Measurements from ENCODE around the gene TOMM40. TPM values are rescaled to one million over a fixed set of nuclear protein-coding genes. Genes with fewer than 3 reads are reported as not detected.

The TOMM40 gene
- total and polyA plus RNA-seq, 8 donors, result 12.8 to 28.8 (median 17.8) TPM

DNA sequence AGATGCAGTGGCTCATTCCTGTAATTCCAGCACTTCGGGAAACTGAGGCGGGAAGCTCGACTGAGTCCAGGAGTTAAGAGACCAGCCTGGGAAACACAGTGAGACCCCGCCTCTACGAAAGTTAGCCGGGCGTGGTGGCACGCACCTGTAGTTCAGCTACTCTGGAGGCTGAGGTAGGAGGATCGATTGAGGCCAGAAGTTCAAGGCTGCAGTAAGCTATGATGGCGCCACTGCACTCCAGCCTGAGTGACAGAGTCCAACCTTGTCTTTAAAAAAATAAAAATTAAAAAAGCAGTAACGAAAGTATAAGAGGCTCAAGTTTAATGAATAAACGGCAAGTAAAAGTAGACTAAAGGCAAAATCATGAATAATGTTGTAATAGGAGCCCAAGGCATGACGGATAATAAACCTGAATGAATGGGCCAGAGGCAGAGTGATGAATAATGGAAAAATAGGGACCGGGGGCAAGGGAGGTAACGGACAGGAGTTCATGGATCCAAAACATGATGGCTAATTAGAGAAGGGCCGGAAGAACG is 1.2 kb upstream of the TOMM40 start:
- intact Hi-C loops (cut with DNase I), result no loop called here
- 31 to 38% methylated on average over 17 of the region's 17 CpGs for WGBS, 2 donors
- H3K4me1 ChIP-seq, result peaks cover 6 to 14% (median 10%) of the 10 kb centered on the region in 3 donors
- H3K36me3 ChIP-seq, result peaks cover 0 to 16% (median 6%) of the 10 kb centered on the region in 3 donors
- peak overlapping the region in 2 of 4 donors; percentile 92 to 94 for H3K27ac ChIP-seq
- H3K27me3 ChIP-seq, result no peaks in the 10 kb centered on the region
- ATAC-seq (no peak), DNase-seq (peak in 1 of 6 donors; percentile 43), FAIRE-seq (no peak)
- peak overlapping the region; percentile 11 to 55 (median 35) for H3K4me3 ChIP-seq
- H3K9me3 ChIP-seq, result no peaks in the 10 kb centered on the region
- no peak for TF ChIP-seq CTCF (IDR thresholded peaks at IDR 0.05)

- peaks cover 0 to 16% (median 6%) of the 10 kb centered on the region in 3 donors for H3K36me3 ChIP-seq
- 0% methylated on average over 40 of the region's 40 CpGs for WGBS, 2 donors
- no peak for TF ChIP-seq CTCF (IDR thresholded peaks at IDR 0.05)
- FAIRE-seq (peak; percentile 98), DNase-seq (peak in 3 of 6 donors; percentile 99 to 100 (median 100)), ATAC-seq (peak; percentile 86 to 93 (median 88))
- no peaks in the 10 kb centered on the region for H3K9me3 ChIP-seq
- peaks cover 6 to 14% (median 10%) of the 10 kb centered on the region in 3 donors for H3K4me1 ChIP-seq
- intact Hi-C loops (cut with DNase I), result no loop called here
- no peaks in the 10 kb centered on the region for H3K27me3 ChIP-seq
- H3K27ac ChIP-seq, result peak overlapping the region; percentile 89 to 94 (median 93)
- peak overlapping the region; percentile 11 to 55 (median 35) for H3K4me3 ChIP-seq
These were observed 563 bp upstream of the TOMM40 start for GRCh38 chr19:44890366-44891015.

DNA sequence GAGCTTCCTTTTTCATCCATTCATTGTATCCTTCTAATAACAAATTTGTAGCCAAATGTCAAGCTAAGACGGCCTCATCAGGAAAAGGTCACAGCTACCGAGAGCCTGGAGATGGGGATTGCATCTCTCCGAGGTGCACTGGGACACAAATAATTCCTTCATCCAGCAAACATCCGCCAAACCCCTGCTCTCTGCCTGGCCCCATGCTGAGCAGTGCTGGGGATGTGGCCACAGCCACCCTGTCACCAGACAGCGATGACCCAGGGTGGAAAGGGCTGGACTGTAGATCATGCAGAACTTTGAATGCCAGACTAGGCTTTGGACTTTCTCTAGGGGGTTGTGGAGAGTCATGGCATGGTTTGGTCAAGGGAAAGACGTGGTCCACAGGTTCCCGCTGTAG is 1.9 kb downstream of the TOMM40 start:
- Histone ChIP-seq H3K36me3 (peaks cover 0 to 12% (median 6%) of the 10 kb centered on the region in 3 donors), H3K9me3 (no peaks in the 10 kb centered on the region), H3K4me3 (no peak overlapping the region), H3K27me3 (no peaks in the 10 kb centered on the region), H3K27ac (no peak overlapping the region), H3K4me1 (peaks cover 6 to 14% (median 10%) of the 10 kb centered on the region in 3 donors)
- intact Hi-C loops (cut with DNase I), result no loop called here
- TF ChIP-seq CTCF (IDR thresholded peaks at IDR 0.05), result no peak
- 82 to 86% methylated on average over 7 of the region's 7 CpGs for WGBS, 2 donors
- ATAC-seq (no peak), FAIRE-seq (no peak), DNase-seq (no peak)

- Histone ChIP-seq H3K36me3 (peaks cover 0 to 12% (median 6%) of the 10 kb centered on the region in 3 donors), H3K4me3 (no peak overlapping the region), H3K4me1 (peaks cover 6 to 14% (median 10%) of the 10 kb centered on the region in 3 donors), H3K9me3 (no peaks in the 10 kb centered on the region), H3K27me3 (no peaks in the 10 kb centered on the region), H3K27ac (no peak overlapping the region)
- intact Hi-C loops (cut with DNase I), result no loop called here
- 86 to 90% methylated on average over 18 of the region's 18 CpGs for WGBS, 2 donors
- DNase-seq (peak in 1 of 6 donors; percentile 57), FAIRE-seq (no peak), ATAC-seq (no peak)
- no peak for TF ChIP-seq CTCF (IDR thresholded peaks at IDR 0.05)
These were observed 2.4 kb downstream of the TOMM40 start for GRCh38 chr19:44893332-44894051.
